Ureter (tissue), 1 donor: ENCODE measurements around the gene C15orf39. TPM values are rescaled to one million over a fixed set of nuclear protein-coding genes. Genes with fewer than 3 reads are reported as not detected.
"Not testable (repeated sequence)": the region's sequence is repeated elsewhere in the genome, so short reads cannot be mapped to it uniquely, and the experiment has no call there.

Experiments
- DNase-seq: peaks from one replicate; pipeline ENCODE4 v3.0.0-alpha.2; 2020; ENCODE audit warnings: low spot score
- total RNA-seq: library from RNA; stranded (reverse); gene quantifications from one replicate; pipeline ENCODE4 v1.2.4, GENCODE V29; 2023
- donor health status: DM: yes; HTN: yes; CAD: no.

Gene C15orf39
- total RNA-seq, result 32.7 TPM

- peak; percentile 76 for DNase-seq
These were observed at the start of gene C15orf39 for GRCh38 chr15:75201616-75202250. C15orf39 (plus strand) TSS chr15:75201882; CDS start chr15:75206049, 4,167 bp downstream.

- no peak for DNase-seq
These were observed 49.2 kb upstream of the C15orf39 start for GRCh38 chr15:75152382-75153079.

GRCh38 chr15:75153087-75153486 lies 48.6 kb upstream of the C15orf39 start:
- DNase-seq, result no peak

GRCh38 chr15:75153565-75154276 lies 48.0 kb upstream of the C15orf39 start:
- no peak for DNase-seq

GRCh38 chr15:75154461-75155062 lies 47.1 kb upstream of the C15orf39 start:
- DNase-seq, result no peak

- DNase-seq, result no peak
These were observed 45.1 kb upstream of the C15orf39 start for GRCh38 chr15:75156326-75157215.

GRCh38 chr15:75158402-75158801 lies 43.3 kb upstream of the C15orf39 start:
- DNase-seq, result no peak

- DNase-seq, result no peak
These were observed 42.4 kb upstream of the C15orf39 start for GRCh38 chr15:75159244-75159643.

GRCh38 chr15:75161106-75161916 lies 40.4 kb upstream of the C15orf39 start:
- no peak for DNase-seq

- no peak for DNase-seq
These were observed 39.7 kb upstream of the C15orf39 start for GRCh38 chr15:75161917-75162414.

- no peak for DNase-seq
These were observed 38.5 kb upstream of the C15orf39 start for GRCh38 chr15:75163150-75163564.

- no peak for DNase-seq
These were observed 36.9 kb upstream of the C15orf39 start for GRCh38 chr15:75164625-75165350.

GRCh38 chr15:75166489-75167063 lies 35.1 kb upstream of the C15orf39 start:
- not testable (repeated sequence) for DNase-seq

- no peak for DNase-seq
These were observed 33.9 kb upstream of the C15orf39 start for GRCh38 chr15:75167588-75168350.

GRCh38 chr15:75168374-75168773 lies 33.3 kb upstream of the C15orf39 start:
- DNase-seq, result no peak

- no peak for DNase-seq
These were observed 31.5 kb upstream of the C15orf39 start for GRCh38 chr15:75170203-75170602.

GRCh38 chr15:75170711-75171341 lies 30.9 kb upstream of the C15orf39 start:
- no peak for DNase-seq

- DNase-seq, result no peak
These were observed 30.3 kb upstream of the C15orf39 start for GRCh38 chr15:75171408-75171807.
